ENCODE results near the gene FCHO2. TPM values are rescaled to one million over a fixed set of nuclear protein-coding genes. Genes with fewer than 3 reads are reported as not detected.

The FCHO2 gene
- total and polyA plus RNA-seq, 5 donors, result 7.1 to 25.5 (median 22.8) TPM

DNA sequence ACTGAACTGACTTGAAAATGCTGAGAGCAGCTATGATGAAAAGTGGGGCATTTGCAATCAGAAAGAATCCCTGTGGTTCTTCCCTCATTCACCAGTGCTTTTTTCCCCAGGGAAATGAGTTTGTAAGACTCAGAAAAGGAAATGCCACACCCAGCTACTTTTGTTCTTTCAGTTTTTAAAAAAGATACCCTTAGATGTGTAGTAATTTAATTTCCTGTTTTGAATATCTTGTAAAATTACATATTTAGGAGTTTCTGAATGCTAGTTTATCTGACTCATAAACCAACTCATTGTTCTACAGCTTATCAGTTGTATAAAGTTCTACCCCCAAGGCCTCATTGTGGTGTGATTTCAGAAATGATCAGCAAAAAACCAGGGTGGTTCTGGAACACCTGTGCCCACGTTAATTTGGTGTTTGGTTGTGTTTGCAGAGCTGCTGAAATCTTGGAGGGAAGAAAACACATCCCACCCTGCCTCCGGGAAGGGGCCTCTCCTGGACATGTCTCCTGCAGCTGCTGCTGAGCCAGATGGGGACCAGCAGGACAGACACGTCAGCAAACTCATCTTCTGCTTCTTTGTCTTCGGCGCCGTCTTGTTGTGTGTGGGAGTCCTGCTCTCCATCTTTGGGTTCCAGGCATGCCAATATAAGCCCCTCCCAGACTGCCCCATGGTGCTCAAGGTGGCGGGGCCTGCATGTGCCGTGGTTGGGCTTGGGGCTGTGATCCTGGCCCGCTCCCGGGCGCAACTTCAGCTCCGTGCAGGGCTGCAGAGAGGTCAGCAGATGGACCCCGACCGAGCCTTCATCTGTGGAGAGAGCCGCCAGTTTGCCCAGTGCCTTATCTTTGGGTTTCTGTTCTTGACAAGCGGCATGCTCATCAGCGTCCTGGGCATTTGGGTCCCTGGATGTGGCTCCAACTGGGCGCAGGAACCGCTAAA, 167.3 kb downstream of the FCHO2 start:
- Histone ChIP-seq H3K4me3 (ENCODE audit: low read length) (no peak overlapping the region), H3K9me3 (ENCODE audit: control insufficient read depth, low read length) (no peaks in the 10 kb centered on the region), H3K27me3 (ENCODE audit: control insufficient read depth, insufficient read depth) (no peaks in the 10 kb centered on the region), H3K27ac (ENCODE audit: low read length) (no peak overlapping the region), H3K4me1 (ENCODE audit: control insufficient read depth, insufficient read depth, low read length) (no peaks in the 10 kb centered on the region)
- 62% methylated on average over 19 of the region's 19 CpGs for WGBS
- ATAC-seq (no peak), DNase-seq (peak in 1 of 3 donors; percentile 38)
- intact Hi-C loops (cut with DNase I), result no loop called here

DNA sequence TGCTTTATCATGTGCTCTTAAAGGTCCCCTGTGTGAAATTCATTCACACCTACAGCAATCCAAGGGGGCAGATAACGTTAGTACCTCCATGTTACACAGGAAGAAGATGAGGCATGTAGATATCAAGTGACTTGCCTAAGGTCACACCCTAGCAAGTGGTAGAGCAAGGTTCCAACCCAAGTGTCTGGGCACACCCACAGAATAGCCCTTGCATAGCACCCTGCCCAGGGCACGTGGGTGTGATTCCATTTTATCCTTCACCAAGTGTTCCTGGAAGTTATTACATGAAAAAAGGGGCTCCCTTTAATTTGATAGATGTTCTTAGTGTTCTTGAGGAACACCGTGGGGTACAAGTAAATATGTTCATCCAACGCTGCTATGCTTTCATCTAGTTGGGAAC, 169.4 kb downstream of the FCHO2 start:
- Histone ChIP-seq H3K27me3 (ENCODE audit: control insufficient read depth, insufficient read depth) (no peaks in the 10 kb centered on the region), H3K4me1 (ENCODE audit: control insufficient read depth, insufficient read depth, low read length) (no peaks in the 10 kb centered on the region), H3K27ac (ENCODE audit: low read length) (no peak overlapping the region), H3K9me3 (ENCODE audit: control insufficient read depth, low read length) (no peaks in the 10 kb centered on the region), H3K4me3 (ENCODE audit: low read length) (no peak overlapping the region)
- no peak for ATAC-seq
- DNase-seq, result no peak
- WGBS, result 79% methylated on average over 4 of the region's 4 CpGs
- intact Hi-C loops (cut with DNase I), result no loop called here

DNA sequence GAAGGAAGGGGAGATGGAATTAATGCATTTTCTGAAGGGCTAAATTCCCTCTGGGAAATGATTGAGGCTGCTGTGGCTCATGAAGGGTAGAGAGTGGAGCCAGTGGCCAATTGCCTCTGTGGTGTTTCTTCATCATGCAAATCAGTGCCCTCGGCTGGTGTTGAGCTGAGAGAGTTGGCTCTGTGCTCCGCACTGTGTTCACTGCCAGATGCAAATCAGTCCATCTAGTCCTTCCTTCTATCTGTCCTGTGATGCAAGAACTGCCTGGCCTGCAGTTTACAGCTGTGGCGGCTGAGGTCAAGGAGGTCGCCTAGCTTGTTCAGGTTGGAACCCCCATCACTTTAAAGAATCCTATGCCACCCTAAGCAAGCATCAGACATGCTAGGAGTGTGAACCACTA, 170.5 kb downstream of the FCHO2 start:
- no peaks in the 10 kb centered on the region for H3K27me3 ChIP-seq (ENCODE audit: control insufficient read depth, insufficient read depth)
- DNase-seq (peak in 1 of 3 donors; percentile 53), ATAC-seq (peak in 1 of 2 donors; percentile 45)
- intact Hi-C loops (cut with DNase I), result no loop called here
- H3K4me1 ChIP-seq (ENCODE audit: control insufficient read depth, insufficient read depth, low read length), result no peaks in the 10 kb centered on the region
- H3K9me3 ChIP-seq (ENCODE audit: control insufficient read depth, low read length), result no peaks in the 10 kb centered on the region
- H3K27ac ChIP-seq (ENCODE audit: low read length), result no peak overlapping the region
- no peak overlapping the region for H3K4me3 ChIP-seq (ENCODE audit: low read length)
- 68% methylated on average over 4 of the region's 4 CpGs for WGBS

DNA sequence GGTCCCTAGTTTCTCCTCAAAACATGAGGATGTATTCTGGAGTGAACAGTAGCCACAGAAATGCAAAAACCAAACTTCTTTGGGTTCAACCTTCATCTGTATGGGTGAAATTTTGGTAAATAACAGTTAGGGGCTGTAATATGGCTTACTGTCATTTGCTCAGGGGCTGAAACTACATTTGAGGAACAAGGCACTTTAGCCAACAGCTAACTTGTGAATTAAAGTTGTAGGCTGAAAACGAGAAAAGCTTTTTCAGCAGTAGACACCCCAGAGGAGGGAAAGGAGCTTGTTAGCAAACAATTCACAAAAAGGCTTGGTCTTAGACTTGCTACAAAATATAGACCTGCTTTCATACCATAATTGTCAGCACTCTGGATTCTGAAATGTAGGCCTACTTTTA, 171.1 kb downstream of the FCHO2 start:
- no peak for DNase-seq
- Histone ChIP-seq H3K27me3 (ENCODE audit: control insufficient read depth, insufficient read depth) (no peaks in the 10 kb centered on the region), H3K4me3 (ENCODE audit: low read length) (no peak overlapping the region), H3K4me1 (ENCODE audit: control insufficient read depth, insufficient read depth, low read length) (no peaks in the 10 kb centered on the region), H3K27ac (ENCODE audit: low read length) (no peak overlapping the region), H3K9me3 (ENCODE audit: control insufficient read depth, low read length) (no peaks in the 10 kb centered on the region)
- ATAC-seq, result no peak
- 62% methylated on average over 1 of the region's 1 CpG for WGBS
- intact Hi-C loops (cut with DNase I), result no loop called here

DNA sequence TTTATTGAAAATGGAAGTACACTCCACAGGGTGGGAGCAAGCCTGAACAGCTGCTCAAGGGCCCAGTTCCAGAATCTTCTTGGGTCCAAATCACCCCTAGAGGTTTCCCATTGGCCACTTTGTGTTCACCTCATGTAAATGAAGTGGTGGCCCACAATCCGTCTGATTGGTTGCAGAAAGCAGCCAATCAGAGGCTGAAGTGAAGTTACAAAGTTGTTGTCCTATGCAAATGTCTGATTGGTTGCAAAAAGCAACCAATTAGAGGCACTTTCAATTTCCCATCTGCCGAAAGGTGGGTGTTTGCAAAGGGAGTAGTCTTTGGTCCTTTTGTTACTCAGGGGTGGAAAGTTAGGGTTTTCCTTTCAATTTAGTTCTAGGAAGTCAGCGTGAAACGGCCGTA, 173.3 kb downstream of the FCHO2 start:
- H3K9me3 ChIP-seq (ENCODE audit: control insufficient read depth, low read length), result no peaks in the 10 kb centered on the region
- H3K4me1 ChIP-seq (ENCODE audit: control insufficient read depth, insufficient read depth, low read length), result no peaks in the 10 kb centered on the region
- ATAC-seq (no peak), DNase-seq (no peak)
- no peaks in the 10 kb centered on the region for H3K27me3 ChIP-seq (ENCODE audit: control insufficient read depth, insufficient read depth)
- H3K27ac ChIP-seq (ENCODE audit: low read length), result no peak overlapping the region
- intact Hi-C loops (cut with DNase I), result no loop called here
- no peak overlapping the region for H3K4me3 ChIP-seq (ENCODE audit: low read length)
- WGBS, result 86% methylated on average over 5 of the region's 5 CpGs

DNA sequence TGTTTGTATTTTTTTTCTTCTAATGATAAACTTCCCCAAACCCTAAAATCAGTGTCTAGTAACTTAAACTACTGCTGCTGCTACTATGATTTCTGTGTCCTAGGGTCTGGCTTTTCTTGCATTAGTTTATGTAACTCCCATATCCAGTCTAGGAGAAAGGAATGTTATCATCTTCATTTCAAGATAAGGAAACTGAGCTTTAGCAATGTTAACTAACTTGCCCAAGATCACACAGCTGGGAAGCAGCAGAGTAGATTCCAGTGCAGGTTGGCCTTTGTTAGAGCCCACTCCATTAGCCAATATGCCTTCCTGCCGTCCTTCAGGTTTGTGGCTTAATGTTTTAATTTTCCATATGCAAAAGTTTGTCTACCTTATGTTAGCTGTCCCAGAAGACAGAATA, 175.0 kb downstream of the FCHO2 start:
- no peak overlapping the region for H3K4me3 ChIP-seq (ENCODE audit: low read length)
- DNase-seq (no peak), ATAC-seq (no peak)
- intact Hi-C loops (cut with DNase I), result no loop called here
- no peaks in the 10 kb centered on the region for H3K27me3 ChIP-seq (ENCODE audit: control insufficient read depth, insufficient read depth)
- whole genome bisulfite sequencing, result 62% methylated on average over 1 of the region's 1 CpG
- H3K9me3 ChIP-seq (ENCODE audit: control insufficient read depth, low read length), result no peaks in the 10 kb centered on the region
- H3K27ac ChIP-seq (ENCODE audit: low read length), result no peak overlapping the region
- H3K4me1 ChIP-seq (ENCODE audit: control insufficient read depth, insufficient read depth, low read length), result no peaks in the 10 kb centered on the region

DNA sequence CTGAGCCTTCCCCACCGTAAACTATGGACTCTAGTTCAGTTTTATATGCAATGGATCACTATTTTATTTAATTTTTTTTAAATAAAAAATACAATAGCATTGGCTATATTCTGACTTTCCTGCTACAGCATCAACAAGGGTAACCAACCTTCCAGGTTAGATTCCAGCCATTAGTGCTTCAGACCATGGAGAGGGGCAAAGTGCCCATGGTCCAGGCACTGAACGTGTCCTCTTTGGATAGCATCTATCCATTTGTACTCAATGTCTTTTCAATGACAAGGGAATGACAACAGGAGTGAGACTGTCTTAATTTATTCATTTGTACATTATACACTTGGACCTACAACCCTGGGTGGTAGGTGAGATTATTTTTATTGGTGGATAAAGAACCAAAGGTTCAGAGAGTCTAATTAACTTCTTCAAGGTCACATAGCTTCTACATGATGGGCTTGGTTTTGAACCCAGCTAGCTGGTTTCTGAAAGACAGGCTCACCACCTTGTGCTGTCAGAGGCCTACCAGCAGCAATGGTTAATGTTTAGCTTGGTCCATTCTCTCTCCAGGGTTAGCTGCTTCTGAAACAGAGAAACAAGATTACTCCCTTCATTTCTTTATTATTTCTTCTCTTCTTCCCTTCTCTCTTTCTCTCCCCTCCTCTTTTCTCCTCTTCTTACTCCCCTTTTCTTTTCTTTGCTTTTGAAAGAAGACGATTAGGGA, 176.0 kb downstream of the FCHO2 start:
- DNase-seq (no peak), ATAC-seq (no peak)
- no peak overlapping the region for H3K4me3 ChIP-seq (ENCODE audit: low read length)
- no peak overlapping the region for H3K27ac ChIP-seq (ENCODE audit: low read length)
- WGBS, result 73% methylated on average over 3 of the region's 3 CpGs
- no peaks in the 10 kb centered on the region for H3K27me3 ChIP-seq (ENCODE audit: control insufficient read depth, insufficient read depth)
- no peaks in the 10 kb centered on the region for H3K4me1 ChIP-seq (ENCODE audit: control insufficient read depth, insufficient read depth, low read length)
- H3K9me3 ChIP-seq (ENCODE audit: control insufficient read depth, low read length), result no peaks in the 10 kb centered on the region
- intact Hi-C loops (cut with DNase I), result no loop called here

DNA sequence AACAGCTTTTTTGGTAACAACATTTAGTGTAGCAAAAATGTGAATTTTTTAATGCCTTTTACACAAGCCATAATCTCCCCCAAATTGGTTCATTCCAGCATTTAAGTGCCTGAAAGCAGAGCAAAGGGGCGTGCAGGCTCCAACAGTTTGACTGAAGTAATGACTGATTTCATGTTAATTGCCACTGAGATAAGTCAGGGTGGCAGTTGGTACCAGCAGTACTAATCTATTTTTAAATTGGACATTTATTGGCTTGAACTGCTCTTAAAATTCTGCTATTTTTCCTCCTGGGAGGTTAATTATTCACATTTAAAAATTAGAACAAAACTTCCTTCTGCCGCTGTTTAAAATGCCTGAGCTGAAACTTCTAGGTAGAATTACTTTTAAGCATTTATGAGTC, 176.9 kb downstream of the FCHO2 start:
- ATAC-seq, result no peak
- intact Hi-C loops (cut with DNase I), result no loop called here
- H3K27me3 ChIP-seq (ENCODE audit: control insufficient read depth, insufficient read depth), result no peaks in the 10 kb centered on the region
- 83% methylated on average over 2 of the region's 2 CpGs for WGBS
- H3K27ac ChIP-seq (ENCODE audit: low read length), result no peak overlapping the region
- H3K4me1 ChIP-seq (ENCODE audit: control insufficient read depth, insufficient read depth, low read length), result no peaks in the 10 kb centered on the region
- H3K4me3 ChIP-seq (ENCODE audit: low read length), result no peak overlapping the region
- H3K9me3 ChIP-seq (ENCODE audit: control insufficient read depth, low read length), result no peaks in the 10 kb centered on the region
- no peak for DNase-seq

DNA sequence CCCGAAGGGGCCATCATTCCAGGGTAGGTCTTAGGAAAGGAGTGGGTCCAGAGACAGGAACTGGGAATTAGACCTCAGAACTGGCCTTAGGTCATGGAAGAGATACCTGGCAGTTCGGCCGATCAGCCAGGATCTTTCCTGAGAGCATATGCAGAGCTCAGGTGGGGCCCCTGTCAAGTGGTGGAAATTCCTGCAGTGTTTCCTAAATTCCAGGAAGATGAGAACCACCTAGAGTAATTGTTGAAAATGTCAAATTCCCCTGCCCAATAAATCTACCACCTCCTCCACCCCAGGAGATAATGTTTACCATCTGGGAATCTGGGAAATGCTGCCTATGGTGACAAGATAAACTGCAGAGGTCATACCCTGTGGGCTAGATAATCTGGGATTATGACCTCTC, 179.2 kb downstream of the FCHO2 start:
- 85% methylated on average over 3 of the region's 3 CpGs for WGBS
- no peaks in the 10 kb centered on the region for H3K27me3 ChIP-seq (ENCODE audit: control insufficient read depth, insufficient read depth)
- no peak for ATAC-seq
- no peaks in the 10 kb centered on the region for H3K9me3 ChIP-seq (ENCODE audit: control insufficient read depth, low read length)
- no peak for DNase-seq
- intact Hi-C loops (cut with DNase I), result no loop called here
- no peak overlapping the region for H3K4me3 ChIP-seq (ENCODE audit: low read length)
- no peaks in the 10 kb centered on the region for H3K4me1 ChIP-seq (ENCODE audit: control insufficient read depth, insufficient read depth, low read length)
- H3K27ac ChIP-seq (ENCODE audit: low read length), result no peak overlapping the region

DNA sequence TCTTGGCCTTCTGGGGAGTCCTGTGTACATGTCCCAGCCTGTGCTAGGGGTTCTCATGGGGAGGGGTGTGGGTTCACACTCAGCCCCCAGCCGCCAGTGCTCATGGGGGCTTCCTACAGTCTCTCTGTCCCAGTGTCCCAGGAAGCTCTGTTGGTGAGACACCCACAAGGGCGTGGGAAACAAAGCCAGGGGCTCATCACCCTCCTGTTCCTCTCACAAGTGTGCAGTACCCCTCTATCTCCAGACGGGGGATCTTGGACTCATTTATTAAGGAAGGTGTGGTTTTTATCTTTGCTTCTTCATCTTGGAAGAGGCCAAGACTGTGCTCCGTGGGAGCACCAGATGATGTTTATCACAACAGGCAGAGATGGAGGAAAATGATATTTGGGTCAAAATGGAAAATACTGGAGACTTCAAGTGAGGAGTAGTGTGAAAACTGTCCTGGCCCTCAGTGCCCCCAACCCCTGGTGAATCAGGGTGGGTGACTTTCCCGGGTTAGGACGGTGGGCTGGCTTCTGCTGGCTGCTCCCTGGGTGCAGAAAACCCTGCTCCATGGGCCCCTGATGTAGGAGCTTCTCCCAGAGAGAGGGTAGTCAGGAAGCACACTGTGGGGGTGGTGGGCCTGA, 179.7 kb downstream of the FCHO2 start:
- intact Hi-C loops (cut with DNase I), result no loop called here
- Histone ChIP-seq H3K27me3 (ENCODE audit: control insufficient read depth, insufficient read depth) (no peaks in the 10 kb centered on the region), H3K27ac (ENCODE audit: low read length) (no peak overlapping the region), H3K9me3 (ENCODE audit: control insufficient read depth, low read length) (no peaks in the 10 kb centered on the region), H3K4me1 (ENCODE audit: control insufficient read depth, insufficient read depth, low read length) (no peaks in the 10 kb centered on the region), H3K4me3 (ENCODE audit: low read length) (no peak overlapping the region)
- ATAC-seq, result no peak
- 60% methylated on average over 6 of the region's 6 CpGs for WGBS
- DNase-seq, result no peak

DNA sequence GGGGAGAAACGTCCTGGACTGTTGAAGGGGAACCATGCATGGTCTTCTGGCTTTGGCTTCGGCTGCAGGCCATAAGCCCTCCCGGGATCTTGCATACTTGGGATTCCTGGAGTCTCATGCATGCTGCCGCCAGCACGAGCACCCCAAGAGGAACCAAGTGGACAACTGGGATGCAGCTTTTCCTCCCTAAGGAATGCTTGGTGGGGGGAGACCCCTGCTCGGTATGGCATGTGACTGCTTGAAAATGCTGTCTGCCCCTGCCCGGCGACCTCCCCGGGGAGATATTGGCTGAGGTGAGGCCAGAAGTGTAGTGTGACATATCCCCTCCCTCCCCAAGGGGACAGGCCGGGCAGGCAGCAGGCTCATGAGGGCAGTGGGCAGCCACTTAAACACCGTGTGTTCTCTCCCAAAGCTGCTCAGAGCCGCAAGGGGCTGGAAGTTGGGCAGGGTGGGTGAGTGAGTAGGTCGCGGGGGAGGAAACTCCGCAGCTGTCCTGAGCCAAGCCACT, 180.3 kb downstream of the FCHO2 start:
- Histone ChIP-seq H3K9me3 (ENCODE audit: control insufficient read depth, low read length) (no peaks in the 10 kb centered on the region), H3K4me3 (ENCODE audit: low read length) (no peak overlapping the region), H3K27ac (ENCODE audit: low read length) (no peak overlapping the region), H3K27me3 (ENCODE audit: control insufficient read depth, insufficient read depth) (no peaks in the 10 kb centered on the region), H3K4me1 (ENCODE audit: control insufficient read depth, insufficient read depth, low read length) (no peaks in the 10 kb centered on the region)
- DNase-seq (no peak), ATAC-seq (peak in 1 of 2 donors; percentile 40)
- WGBS, result 24% methylated on average over 15 of the region's 15 CpGs
- intact Hi-C loops (cut with DNase I), result no loop called here
